GM19351 (cell line): ENCODE data around the gene ZFTA.

Source experiments
- ATAC-seq: cut with Tn5 transposase; IDR thresholded peaks from one replicate; pipeline ENCODE4 v1.9.1; 2021; ENCODE audit warnings: mild to moderate bottlenecking, moderate library complexity; ENCODE audit not compliant: unreplicated experiment

ZFTA gene

GRCh38 chr11:63756919-63757761 lies 11.4 kb downstream of the ZFTA start:
- no peak for ATAC-seq

- ATAC-seq, result no peak
Measured at GRCh38 chr11:63749624-63750023, 19.0 kb downstream of the ZFTA start.

- ATAC-seq, result no peak
Measured at GRCh38 chr11:63747011-63747410, 21.6 kb downstream of the ZFTA start.

GRCh38 chr11:63745304-63746170 lies 23.0 kb downstream of the ZFTA start:
- ATAC-seq, result no peak

GRCh38 chr11:63738720-63739360 lies 29.7 kb downstream of the ZFTA start:
- no peak for ATAC-seq

- ATAC-seq, result no peak
Measured at GRCh38 chr11:63737718-63738117, 30.9 kb downstream of the ZFTA start.

GRCh38 chr11:63736864-63737263 lies 31.7 kb downstream of the ZFTA start:
- no peak for ATAC-seq

- no peak for ATAC-seq
Measured at GRCh38 chr11:63729326-63729725, 39.2 kb downstream of the ZFTA start.

GRCh38 chr11:63720611-63721010 lies 48.0 kb downstream of the ZFTA start:
- ATAC-seq, result no peak

- ATAC-seq, result no peak
Measured at GRCh38 chr11:63719987-63720386, 48.6 kb downstream of the ZFTA start.

- ATAC-seq, result no peak
Measured at GRCh38 chr11:63719001-63719400, 49.6 kb downstream of the ZFTA start.
